ENCODE results near the gene SIL1. TPM values are rescaled to one million over a fixed set of nuclear protein-coding genes. Genes with fewer than 3 reads are reported as not detected.

Gene SIL1
- total and polyA plus RNA-seq, 9 of the 15 experiments (the other 6 are each of a cell fraction or from before 2014, with no cell fraction given) = 1.3 to 30.5 (median 18.1) TPM

DNA sequence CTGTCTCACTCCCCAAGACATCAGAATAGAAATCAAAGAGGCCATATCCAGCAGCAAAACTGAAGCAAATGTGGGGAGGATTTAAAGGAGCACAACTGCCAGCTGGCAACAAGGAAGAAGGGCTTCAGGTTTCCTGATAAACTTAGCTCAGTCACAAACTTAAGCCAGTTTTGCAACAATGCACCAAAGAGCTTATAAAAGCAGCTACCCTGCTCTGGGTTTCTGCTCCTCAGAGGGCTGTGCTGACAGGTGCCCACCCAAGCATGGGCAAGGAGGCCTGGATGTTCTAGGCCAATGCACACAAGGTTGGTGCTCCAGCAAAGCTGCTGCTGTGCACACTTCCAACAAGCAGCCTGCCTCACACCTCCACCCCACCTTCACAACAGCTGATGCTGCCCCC, 132.9 kb downstream of the SIL1 start:
- in situ Hi-C loops (cut with MboI) (no loop called here), intact Hi-C loops (cut with micrococcal nuclease) (no loop called here)
- Histone ChIP-seq H3K79me2 (ENCODE audit: control insufficient read depth, insufficient read depth, low read length) (no peaks in the 10 kb centered on the region), H3K9me3 (replicated peaks; ENCODE audit: control insufficient read depth, insufficient read depth, low read depth, low read length) (no peaks in the 10 kb centered on the region), H3K27me3 (ENCODE audit: control insufficient read depth in 2 of 2, insufficient read depth in 2 of 2, low read length in 2 of 2) (no peaks in the 10 kb centered on the region), H3K9me1 (ENCODE audit: control insufficient read depth, insufficient read depth, low read length) (no peaks in the 10 kb centered on the region), H3K36me3 (ENCODE audit: control insufficient read depth, insufficient read depth, low read length) (no peaks in the 10 kb centered on the region), H3K4me1 (replicated peaks in 1 of 2; ENCODE audit: control insufficient read depth in 2 of 2, insufficient read depth in 2 of 2, low read length in 2 of 2) (no peaks in the 10 kb centered on the region), H3K9ac (ENCODE audit: insufficient read depth in 1 of 2, low read depth in 2 of 2, low read length in 2 of 2) (no peak overlapping the region), H4K20me1 (replicated peaks; ENCODE audit: control insufficient read depth, insufficient read depth, low read length) (no peaks in the 10 kb centered on the region), H3K27ac (ENCODE audit: extremely low read depth, low read depth, low read length) (no peak overlapping the region), H3K4me3 (no peak overlapping the region), H3K4me2 (ENCODE audit: insufficient read depth, low read length) (no peak overlapping the region), H2AFZ (ENCODE audit: low read depth, low read length) (no peak overlapping the region)
- no peak for ATAC-seq
- ChIA-PET POLR2A (interaction anchor here (0.6 to 1.0 kb wide), 2 partner anchors 18 to 681 kb away, joined by 3 read pairs; no protein-coding TSS in a partner anchor), CTCF (ENCODE audit: low intra/inter-chr PET ratio) (no interaction called here)
- TF ChIP-seq, protein P1, sequence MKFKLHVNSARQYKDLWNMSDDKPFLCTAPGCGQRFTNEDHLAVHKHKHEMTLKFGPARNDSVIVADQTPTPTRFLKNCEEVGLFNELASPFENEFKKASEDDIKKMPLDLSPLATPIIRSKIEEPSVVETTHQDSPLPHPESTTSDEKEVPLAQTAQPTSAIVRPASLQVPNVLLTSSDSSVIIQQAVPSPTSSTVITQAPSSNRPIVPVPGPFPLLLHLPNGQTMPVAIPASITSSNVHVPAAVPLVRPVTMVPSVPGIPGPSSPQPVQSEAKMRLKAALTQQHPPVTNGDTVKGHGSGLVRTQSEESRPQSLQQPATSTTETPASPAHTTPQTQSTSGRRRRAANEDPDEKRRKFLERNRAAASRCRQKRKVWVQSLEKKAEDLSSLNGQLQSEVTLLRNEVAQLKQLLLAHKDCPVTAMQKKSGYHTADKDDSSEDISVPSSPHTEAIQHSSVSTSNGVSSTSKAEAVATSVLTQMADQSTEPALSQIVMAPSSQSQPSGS (CRISPR knock-in tag; IDR thresholded peaks at IDR 0.05) = no peak
- TF ChIP-seq COPS2 (conservative IDR thresholded peaks at IDR 0.05) (no peak), SIRT6 (IDR thresholded peaks at IDR 0.05; ENCODE audit: low read depth, low read length) (no peak), ZNF707 (CRISPR knock-in tag; conservative IDR thresholded peaks at IDR 0.05) (no peak), KLF13 (tag; IDR thresholded peaks at IDR 0.05; ENCODE audit: borderline replicate concordance, low read depth) (no peak), MYBL2 (IDR thresholded peaks at IDR 0.05; ENCODE audit: low read depth) (no peak), MYBL2 (CRISPR knock-in tag; IDR thresholded peaks at IDR 0.05; ENCODE audit: borderline replicate concordance) (no peak), ZNF224 (CRISPR knock-in tag; IDR thresholded peaks at IDR 0.05) (no peak), FOSL1 (tag; conservative IDR thresholded peaks at IDR 0.05) (no peak), RBM15 (IDR thresholded peaks at IDR 0.05; ENCODE audit: insufficient read depth, low read length) (no peak), PYGO2 (tag; IDR thresholded peaks at IDR 0.05) (no peak), MTF1 (CRISPR knock-in tag; IDR thresholded peaks at IDR 0.05; ENCODE audit: borderline replicate concordance) (no peak), SMC3 (conservative IDR thresholded peaks at IDR 0.05; ENCODE audit: insufficient read depth, low read depth, low read length) (no peak)
- DNase-seq (ENCODE audit: extremely low read depth in 1 of 4, low spot score in 3 of 4) = no peak
- BruUV-seq (replicated peaks) = no TSS peak
- no peak for FAIRE-seq
